Progenitor cell of endocrine pancreas (in vitro differentiated cells): Measurements from ENCODE around the gene LTBP4. TPM values are rescaled to one million over a fixed set of nuclear protein-coding genes. Genes with fewer than 3 reads are reported as not detected.
"Not testable (repeated sequence)": the region's sequence is repeated elsewhere in the genome, so short reads cannot be mapped to it uniquely, and the experiment has no call there.

Experiments
- DNase-seq: peaks from one replicate; pipeline ENCODE4 v3.0.0; 2021; ENCODE audit warnings: low spot score; ENCODE audit not compliant: unreplicated experiment
- H3K27ac Mint-ChIP-seq: 2 replicates; pipeline ENCODE4 v1.8.0; 2021; ENCODE audit warnings: mild to moderate bottlenecking, moderate library complexity, mixed read lengths
- H3K27me3 Mint-ChIP-seq: 2 replicates; pipeline ENCODE4 v1.8.0; 2021; ENCODE audit warnings: mixed read lengths
- H3K36me3 Mint-ChIP-seq: 2 replicates; pipeline ENCODE4 v1.8.0; 2022; ENCODE audit warnings: mixed read lengths; ENCODE audit not compliant: insufficient read depth
- H3K4me1 Mint-ChIP-seq: 2 replicates; pipeline ENCODE4 v1.8.0; 2021; ENCODE audit warnings: low read depth, mixed read lengths
- H3K4me3 Mint-ChIP-seq: 2 replicates; pipeline ENCODE4 v1.8.0; 2021; ENCODE audit warnings: low read depth, mild to moderate bottlenecking, moderate library complexity, mixed read lengths
- H3K9me3 Mint-ChIP-seq: 2 replicates; pipeline ENCODE4 v1.8.0; 2021; ENCODE audit warnings: low read depth, mixed read lengths
- CTCF ChIP-seq: fragments of 200-600 bp; sonication (generic); IDR thresholded peaks from one replicate; pipeline ENCODE4 v1.5.0; 2021; ENCODE audit warnings: antibody characterized with exemption, mild to moderate bottlenecking; ENCODE audit not compliant: unreplicated experiment
- total RNA-seq: library from RNA; stranded (reverse); gene quantifications from 2 replicates; pipeline ENCODE4 v1.2.1, GENCODE V29; 2021

LTBP4 gene
- total RNA-seq, 1 donor from 2014 or later, result 25.4 TPM

- Mint-ChIP-seq H3K27ac (no peak overlapping the region), H3K4me3 (no peak overlapping the region), H3K9me3 (no peaks in the 10 kb centered on the region), H3K4me1 (peaks cover 7% of the 10 kb centered on the region), H3K36me3 (no peaks in the 10 kb centered on the region), H3K27me3 (no peaks in the 10 kb centered on the region)
- no peak for TF ChIP-seq CTCF
- no peak for DNase-seq
Measured at GRCh38 chr19:40641281-40641680, 40.1 kb downstream of the LTBP4 start.

GRCh38 chr19:40642051-40642706 lies 41.0 kb downstream of the LTBP4 start:
- Mint-ChIP-seq H3K27me3 (no peaks in the 10 kb centered on the region), H3K4me1 (peaks cover 7% of the 10 kb centered on the region), H3K36me3 (no peaks in the 10 kb centered on the region), H3K27ac (no peak overlapping the region), H3K4me3 (no peak overlapping the region), H3K9me3 (no peaks in the 10 kb centered on the region)
- no peak for TF ChIP-seq CTCF
- no peak for DNase-seq

- Mint-ChIP-seq H3K9me3 (no peaks in the 10 kb centered on the region), H3K4me3 (no peak overlapping the region), H3K4me1 (peaks cover 7% of the 10 kb centered on the region), H3K27ac (no peak overlapping the region), H3K27me3 (no peaks in the 10 kb centered on the region), H3K36me3 (no peaks in the 10 kb centered on the region)
- TF ChIP-seq CTCF, result no peak
- no peak for DNase-seq
Measured at GRCh38 chr19:40642757-40643305, 41.7 kb downstream of the LTBP4 start.

- H3K4me1 Mint-ChIP-seq, result peaks cover 7% of the 10 kb centered on the region
- H3K36me3 Mint-ChIP-seq, result no peaks in the 10 kb centered on the region
- no peaks in the 10 kb centered on the region for H3K27me3 Mint-ChIP-seq
- no peak overlapping the region for H3K4me3 Mint-ChIP-seq
- no peak for DNase-seq
- H3K27ac Mint-ChIP-seq, result no peak overlapping the region
- no peaks in the 10 kb centered on the region for H3K9me3 Mint-ChIP-seq
- TF ChIP-seq CTCF, result no peak
Measured at GRCh38 chr19:40646743-40647254, 45.6 kb downstream of the LTBP4 start.

GRCh38 chr19:40649903-40650675 lies 48.9 kb downstream of the LTBP4 start:
- not testable (repeated sequence) for H3K4me3 Mint-ChIP-seq, H3K27ac Mint-ChIP-seq, DNase-seq, H3K27me3 Mint-ChIP-seq, H3K36me3 Mint-ChIP-seq, H3K4me1 Mint-ChIP-seq, H3K9me3 Mint-ChIP-seq
